GM21786 (cell line): ENCODE measurements around the gene DENND10.
A peak's percentile ranks its signal among the peaks of the same experiment; 100 is the strongest.

ENCODE experiments used
- ATAC-seq: cut with Tn5 transposase; IDR thresholded peaks from one replicate; pipeline ENCODE4 v1.9.1; 2021; ENCODE audit not compliant: unreplicated experiment

The DENND10 gene, protein sequence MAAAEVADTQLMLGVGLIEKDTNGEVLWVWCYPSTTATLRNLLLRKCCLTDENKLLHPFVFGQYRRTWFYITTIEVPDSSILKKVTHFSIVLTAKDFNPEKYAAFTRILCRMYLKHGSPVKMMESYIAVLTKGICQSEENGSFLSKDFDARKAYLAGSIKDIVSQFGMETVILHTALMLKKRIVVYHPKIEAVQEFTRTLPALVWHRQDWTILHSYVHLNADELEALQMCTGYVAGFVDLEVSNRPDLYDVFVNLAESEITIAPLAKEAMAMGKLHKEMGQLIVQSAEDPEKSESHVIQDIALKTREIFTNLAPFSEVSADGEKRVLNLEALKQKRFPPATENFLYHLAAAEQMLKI

DNA sequence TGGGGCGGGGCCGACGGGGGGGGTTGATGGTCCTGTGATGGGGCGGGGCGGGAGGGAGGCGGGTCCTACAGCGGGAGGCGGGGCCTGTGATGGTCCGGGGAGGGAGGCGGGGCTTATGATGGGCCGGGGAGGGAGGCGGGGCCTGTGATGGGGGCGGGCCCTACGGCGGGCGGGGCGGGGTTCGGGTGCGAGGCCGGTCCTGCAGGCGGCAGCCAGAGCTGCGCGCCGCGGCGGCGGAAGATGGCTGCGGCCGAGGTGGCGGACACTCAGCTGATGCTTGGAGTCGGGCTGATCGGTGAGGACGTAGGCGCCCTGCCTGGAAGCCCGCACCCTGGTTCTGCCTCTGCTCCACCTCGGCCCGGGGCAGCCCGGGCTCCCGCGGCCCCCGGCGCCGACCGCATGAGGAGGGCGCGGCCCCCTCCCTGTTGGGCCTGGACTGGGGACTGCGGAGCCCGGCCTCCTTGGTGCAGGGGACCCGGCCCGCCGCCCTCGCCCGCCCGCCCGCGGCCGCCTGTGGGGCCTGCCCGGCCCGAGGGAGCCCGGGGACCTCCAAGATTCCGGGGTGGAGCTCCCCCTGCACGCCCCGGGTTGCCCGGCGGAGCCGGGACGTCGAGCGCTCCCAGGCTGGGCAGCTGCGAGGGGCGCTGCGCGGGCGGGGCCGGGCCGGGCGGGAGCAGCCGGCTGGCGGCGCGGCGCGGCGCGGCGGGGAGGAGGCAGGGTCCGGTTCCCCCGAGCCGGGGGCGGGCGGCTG lies at the start of gene DENND10:
Gene DENND10, plus strand, starts transcription at position 211 of the 751 bp plus-strand sequence. Its CDS starts 30 bp downstream, at position 241.
- peak; percentile 75 for ATAC-seq

DNA sequence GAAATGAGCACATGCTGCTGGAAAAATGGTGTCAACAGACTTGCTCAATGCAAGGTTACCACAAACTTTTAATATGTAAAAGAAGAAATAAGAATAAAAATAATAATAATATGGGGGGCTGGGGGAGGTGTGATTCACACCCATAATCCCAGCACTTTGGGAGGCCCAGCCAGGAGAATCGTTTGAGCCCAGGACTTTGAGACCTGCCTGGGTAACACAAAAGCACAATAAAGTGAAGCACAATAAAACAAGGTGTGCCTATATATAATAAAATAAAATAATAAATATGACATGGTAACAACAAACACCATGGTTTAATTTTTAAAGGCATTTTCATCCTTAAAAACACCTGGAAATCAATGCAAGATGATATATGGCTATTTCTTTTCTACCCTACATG lies 48.4 kb upstream of the DENND10 start:
- ATAC-seq: no peak

DNA sequence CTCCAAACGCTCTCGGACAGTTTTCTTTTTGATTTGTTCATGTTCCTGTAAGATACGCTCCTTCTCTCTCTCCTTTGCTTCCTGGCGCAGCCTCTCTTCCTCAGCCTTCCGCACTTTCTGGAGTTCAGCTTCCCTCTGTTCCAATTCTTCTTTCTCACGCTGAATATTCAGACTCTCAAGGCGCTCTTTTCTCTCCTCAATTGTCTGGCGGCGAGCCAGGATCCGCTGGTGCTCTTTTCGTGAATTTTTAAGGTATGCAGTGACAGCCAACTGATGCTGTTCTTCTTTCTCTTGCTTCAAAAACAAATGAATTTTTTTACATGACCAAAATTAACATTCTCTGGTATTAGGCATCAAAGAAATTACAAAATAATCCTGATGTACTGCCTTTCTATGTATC lies 45.9 kb upstream of the DENND10 start:
- ATAC-seq: no peak

DNA sequence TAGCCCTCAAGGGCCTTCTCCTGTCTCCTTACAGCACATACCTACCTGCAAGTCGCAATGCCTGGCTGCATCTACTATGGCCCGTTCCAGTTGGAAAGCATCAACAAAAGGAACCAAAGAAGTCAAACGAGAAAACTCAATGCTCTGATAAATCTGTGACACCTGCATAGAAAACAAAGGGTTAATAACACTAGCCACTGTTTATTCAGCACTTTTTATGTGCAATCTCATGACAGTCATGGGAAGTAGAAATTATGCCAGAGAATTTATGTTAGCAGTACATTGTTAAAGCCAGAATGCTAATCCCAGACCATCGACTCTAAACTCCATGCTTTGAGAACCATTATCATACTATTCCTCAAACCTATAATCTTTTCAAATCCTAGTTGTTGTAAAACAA lies 44.4 kb upstream of the DENND10 start:
- no peak for ATAC-seq

DNA sequence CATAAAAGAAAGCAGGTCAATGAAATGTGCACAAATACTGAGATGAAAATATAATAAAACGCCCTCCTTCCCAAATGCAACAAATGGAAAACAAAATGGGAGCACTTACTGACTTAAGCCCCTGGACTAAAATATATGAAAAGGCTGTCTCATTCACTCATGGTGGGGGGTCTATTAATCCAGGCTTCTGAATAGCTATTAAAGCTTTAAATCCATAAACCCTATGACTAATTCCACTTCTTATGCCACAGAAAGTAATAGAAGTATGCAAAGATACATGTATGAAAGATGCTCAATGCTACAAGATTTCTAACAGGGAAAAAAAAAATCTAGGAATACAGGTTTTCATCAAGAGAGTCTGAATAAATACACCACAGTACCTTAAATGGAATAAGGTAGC lies 43.8 kb upstream of the DENND10 start:
- ATAC-seq: no peak

DNA sequence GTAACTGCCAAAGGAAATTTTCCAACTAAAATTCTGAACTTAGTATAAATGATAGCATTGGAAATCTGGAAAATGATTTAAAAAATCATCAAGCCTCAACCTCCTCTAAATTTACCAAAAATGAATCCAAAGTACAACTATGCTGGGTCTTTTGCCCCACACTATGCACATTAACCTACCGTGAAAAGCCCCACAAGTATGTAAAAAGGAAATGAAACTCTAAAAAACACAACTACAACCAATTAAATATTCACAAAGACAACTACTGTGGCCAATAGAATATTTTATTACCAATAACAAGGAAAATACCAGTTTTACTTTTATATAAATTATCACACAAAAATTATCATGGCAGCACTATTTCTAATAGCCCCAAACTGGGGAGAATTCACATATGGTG lies 42.6 kb upstream of the DENND10 start:
- ATAC-seq: peak; percentile 74

DNA sequence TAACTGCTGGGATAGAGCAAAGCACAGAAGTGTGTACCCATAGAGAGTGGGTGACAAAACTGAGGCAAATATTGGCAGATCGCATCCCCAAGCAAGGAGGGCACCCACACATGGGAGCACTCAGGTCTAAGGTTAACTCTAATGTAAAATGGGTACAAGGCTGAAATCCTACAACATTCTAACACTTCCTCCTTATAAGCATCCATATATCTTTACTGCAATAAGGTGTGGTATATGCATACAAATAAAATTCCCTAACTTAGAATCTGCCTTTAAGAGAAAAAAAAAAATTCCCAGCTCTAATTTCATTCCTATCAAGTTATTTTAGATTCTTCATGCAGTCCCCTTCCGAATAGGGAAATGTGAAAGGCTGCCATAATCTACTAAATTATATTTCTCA lies 42.0 kb upstream of the DENND10 start:
- ATAC-seq: peak; percentile 4

DNA sequence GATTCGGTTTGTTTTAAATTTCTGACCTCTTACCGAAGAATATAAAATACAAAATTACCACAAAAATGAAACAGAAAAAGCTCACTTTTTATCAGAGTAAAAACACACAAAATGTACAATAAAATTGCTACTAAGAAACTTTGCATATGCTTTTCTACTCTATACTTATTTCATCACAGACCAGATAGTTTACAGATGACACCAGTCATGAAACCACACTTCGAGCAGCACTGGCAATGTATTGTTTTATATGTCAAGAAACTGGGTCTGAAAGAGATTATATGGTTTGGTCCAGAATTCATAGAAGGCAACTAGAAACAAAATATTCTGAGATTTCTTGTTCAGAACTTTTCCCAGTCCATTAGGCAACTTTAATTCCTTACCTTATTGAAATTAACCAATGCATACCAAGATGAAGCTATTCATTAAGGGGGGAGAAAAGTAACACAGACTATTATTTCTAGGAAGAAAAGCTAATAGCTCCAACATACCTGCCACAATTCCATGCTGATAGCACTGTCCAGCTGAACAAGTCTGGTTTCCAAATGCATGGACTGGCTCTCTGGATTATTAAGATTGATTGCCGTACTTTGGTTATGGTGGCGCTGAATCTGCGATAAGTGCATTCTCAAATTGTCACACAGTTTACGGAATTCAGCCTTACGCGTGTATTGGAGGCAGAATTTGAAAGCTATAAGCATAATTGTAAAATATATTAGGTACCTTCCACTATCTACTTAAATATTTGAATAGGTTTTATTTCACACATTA lies 33.3 kb upstream of the DENND10 start:
- ATAC-seq: no peak

DNA sequence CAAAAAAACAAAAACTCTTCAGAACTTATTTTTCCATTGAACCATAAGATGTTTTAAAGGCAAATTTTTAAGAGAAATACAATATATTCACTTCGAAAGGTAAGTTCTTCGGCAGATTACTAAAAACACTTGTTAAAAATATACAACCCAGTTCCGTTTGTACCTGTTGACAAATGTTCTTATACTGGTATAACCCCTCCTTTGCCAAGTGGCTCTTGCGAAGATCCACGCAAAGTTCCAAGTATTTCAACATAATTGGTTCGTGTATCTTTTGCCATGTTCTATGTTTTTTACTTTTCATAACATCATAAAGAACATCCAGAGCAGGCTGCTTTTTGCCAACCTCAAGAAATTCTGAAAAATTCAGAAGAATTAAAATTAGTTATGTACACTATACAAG lies 30.3 kb upstream of the DENND10 start:
- no peak for ATAC-seq

DNA sequence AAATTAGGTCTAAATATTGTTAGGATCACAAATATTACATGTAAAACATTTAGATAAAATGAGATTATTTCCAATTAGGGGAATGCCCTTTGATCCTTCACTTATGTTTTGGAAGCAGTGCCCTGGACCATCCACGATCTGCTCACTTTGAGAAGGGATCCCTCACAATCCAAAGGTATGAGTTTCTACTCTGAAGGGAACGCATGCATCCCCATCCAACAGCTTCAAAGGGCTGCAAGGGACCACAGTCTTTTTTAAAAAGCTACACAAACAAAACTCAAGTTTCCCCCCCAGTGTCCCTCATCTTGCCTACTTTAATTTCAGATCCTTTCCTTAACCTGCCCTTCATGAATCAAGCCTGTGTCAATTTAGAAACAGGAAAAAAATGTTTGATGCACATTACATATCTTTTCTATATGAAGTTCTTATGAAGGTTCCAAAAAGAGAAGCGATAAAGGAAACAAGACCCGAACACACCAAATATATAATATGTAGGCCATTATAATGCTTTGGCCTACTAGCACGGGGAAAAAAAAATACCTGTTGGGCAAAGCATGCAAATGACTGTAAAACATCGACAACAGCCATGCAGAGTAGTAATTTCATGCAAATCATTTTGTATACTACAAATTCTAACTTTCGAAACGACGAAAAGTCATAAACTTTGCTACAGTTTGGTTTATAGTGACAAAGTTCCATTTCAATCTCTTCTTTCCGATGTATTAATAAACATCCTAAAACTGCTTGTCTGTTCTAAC lies 25.3 kb upstream of the DENND10 start:
- ATAC-seq: no peak

DNA sequence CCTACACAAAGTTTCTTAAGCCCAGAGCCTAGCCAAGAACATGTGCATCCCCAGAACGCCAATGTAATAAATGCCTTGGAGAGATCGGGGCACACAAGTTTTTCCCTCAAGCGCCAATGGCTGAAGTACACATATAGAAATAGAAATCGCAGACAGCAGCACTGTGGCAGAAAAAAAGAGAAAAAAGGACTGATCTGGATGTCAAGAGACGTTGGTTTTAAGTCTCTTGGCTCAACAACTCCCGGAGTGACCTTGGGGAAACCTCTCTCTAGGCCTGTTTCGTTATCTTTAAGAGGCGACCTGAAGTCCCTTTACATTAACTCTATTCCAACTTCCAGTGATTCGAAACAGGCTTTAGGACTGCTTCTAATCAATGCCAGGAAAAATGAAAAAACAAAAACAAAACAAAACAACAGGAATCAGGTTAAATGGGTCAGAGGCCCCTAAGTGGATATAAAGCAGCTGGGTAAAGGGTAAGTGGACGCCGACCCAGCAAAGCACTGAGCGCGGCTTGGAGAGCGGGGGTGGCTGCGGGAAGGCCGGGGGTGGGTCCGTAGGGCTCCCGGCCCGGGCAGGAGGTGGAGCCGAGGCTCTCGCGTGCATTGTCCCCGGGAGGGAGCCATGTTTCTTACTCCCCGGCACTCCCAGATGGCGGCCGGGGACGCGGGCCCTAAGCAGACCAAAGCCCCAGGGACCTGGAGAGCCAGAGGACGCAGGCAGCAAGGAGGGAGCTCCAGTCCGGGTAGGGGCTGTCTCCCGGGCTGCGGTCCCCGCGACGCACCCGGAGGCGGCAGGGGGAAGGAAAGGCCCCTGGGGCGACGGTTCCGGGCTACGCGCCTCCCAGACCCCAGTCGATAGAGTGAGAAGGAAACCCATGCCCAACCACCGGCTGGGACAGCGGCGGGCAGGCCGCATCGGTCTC lies 24.1 kb upstream of the DENND10 start:
- ATAC-seq: peak; percentile 65

DNA sequence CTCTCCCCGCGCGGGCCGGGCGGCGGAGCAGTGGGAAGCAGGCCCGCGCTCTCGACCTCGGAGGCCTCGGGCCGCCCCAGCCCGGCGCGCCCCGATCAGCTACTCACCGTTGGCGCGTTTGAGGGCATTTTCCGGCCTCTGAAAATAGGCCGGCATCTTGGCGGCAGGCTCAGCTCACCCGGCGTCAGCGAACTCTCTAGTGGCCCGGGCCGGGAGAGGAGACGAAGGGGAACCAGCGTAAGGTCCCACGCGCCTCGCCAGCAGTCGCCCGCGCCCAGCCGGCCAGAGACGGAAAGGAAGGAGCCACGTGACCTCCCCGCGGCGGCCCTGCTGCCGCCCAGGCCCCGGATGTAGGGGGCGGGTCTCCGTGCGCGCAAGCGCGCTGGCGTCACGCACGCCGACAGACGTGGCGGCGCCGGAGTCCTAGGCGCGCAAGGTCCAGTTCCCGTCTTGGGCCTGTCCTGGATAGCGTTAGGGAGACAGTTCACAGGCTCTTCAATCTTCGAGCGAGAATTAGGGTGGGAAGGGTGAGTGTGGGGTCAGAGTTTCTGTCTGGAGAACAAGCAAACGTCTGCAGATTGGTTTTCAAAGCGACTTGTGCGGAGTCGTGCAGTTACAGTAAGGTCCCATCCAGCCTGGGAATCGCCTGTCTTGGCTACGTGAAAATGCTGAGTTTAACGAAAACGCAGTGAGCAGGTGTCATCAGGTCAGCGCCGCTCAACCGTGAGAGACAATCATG lies 23.2 kb upstream of the DENND10 start, which contains the start of gene EIF3A:
Gene EIF3A, minus strand, starts transcription at position 297 of the 739 bp plus-strand sequence. Its CDS starts 141 bp downstream, at position 156.
- ATAC-seq: peak; percentile 77

DNA sequence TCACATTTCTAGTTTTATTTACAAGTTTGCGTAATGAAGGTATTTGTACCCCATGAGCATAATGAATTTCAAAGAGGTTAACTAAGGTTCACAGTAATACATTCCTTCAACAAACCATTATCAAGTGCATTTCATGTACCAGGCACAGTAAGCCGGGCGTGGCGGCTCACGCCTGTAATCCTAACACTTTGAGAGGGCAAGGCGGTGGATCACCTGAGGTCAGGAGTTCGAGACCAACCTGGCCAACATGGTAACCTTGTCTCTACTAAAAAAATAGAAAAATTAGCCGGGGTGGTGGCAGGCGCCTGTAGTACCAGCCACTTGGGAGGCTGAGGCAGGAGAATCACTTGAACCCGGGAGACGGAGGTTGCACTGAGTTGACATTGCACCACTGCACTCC lies 19.0 kb upstream of the DENND10 start:
- no peak for ATAC-seq

DNA sequence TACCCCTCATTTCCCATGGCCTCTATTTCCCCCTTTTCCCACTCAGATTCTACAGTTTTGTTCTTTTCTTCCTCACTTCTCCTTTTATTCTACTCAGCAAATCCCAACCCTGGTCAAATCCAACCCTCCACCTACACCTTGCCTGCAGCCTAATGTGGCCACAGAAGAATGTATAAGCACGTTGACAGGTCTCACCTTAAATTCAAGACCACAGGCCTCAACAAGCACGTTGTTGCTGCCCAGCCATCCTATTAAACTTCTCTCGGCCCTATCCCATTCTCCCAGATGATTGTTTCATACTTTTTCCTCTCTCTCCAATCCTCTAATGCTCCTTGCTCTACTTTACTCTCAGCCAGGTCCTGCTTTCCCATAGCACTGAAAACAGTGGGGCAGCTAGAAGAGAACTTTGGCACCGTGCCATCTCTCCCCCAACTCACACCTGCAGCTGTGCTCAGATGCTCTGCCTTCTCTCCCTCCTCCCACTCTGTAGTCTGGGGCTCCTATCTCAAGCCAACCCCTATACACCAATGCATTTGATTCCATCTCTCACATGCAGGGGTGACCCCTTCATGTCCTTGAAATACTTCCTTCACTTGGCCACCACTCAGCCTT lies 16.5 kb upstream of the DENND10 start:
- no peak for ATAC-seq

DNA sequence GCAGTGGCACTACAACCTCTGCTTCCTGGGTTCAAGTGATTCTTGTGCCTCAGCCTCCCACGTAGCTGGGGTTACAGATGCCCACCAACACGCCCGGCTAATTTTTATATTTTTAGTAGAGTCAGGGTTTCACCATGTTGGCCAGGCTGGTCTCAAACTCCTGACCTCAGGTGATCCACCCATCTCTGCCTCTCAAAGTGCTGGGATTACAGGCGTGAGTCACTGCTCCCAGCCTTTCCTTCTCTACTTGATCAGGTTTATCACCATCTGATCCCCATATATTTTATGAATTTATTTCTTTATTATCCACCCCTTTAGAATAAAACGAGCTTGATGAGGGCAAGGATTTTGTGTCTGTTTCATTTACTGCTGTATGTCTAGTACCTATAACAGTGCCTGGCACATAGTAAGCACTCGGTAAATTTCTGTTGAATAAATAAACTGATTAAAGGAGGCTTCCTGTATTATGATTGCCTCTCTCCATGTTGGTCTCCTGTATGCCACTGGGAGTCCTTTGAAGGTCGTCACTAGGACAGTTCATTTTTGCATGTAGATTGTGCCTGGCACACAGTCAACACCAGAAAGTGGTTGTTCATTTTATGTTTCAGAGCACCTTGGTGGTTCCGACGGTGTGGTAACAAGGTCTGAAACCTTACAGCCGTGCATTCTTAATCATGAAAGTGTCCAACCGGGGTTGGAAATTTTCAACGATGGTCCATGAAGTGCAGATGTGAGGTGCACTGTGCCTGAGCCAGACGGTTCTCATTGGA lies 13.7 kb upstream of the DENND10 start:
- no peak for ATAC-seq

DNA sequence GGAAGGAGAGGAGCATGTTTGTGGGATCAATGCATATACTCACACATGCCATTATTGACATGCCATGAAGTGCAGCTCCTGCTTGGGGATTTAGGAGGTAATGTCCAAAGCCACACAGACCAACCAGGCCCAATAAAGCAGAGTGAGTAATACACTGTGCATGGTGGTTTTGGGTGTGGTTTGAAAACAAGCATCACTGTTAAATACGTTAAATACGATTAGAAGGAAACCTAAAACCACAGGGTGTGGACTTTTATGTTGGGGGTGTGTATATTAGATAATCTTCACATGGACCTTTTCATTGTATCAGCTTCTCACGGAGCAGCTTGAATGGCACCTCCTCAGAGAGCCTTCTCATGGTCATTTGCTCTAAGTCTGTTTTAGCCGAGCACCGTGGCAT lies 12.9 kb upstream of the DENND10 start:
- ATAC-seq: no peak

DNA sequence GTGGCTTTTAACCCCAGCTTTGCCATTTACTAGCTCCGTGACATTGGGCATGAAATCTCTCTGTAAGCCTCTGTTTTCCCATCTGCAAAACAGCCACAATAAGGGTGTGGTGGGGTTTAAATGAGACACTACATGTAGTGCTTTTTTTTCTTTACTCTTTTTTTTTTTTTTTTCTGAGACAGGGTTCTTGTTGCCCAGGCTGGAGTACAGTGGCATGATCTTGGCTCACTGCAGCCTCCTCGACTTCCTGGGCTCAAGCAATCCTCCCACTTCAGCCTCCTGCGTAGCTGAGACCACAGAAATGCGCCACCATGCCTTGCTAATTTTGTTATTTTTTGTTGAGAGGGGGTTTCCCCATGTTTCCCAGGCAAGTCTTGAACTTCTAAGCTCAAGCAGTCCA lies 8.3 kb upstream of the DENND10 start:
- ATAC-seq: no peak
